HepG2 (cell line): ENCODE measurements around the gene VPS54. TPM values are rescaled to one million over a fixed set of nuclear protein-coding genes. Genes with fewer than 3 reads are reported as not detected.

ENCODE experiments used
- ARID2 ChIP-seq: sonication (generic); formaldehyde crosslinking; IDR thresholded peaks from 2 replicates; pipeline ENCODE4 v1.8.1; 2022; ENCODE audit warnings: mild to moderate bottlenecking, missing genetic modification reagents, borderline replicate concordance
- BORCS8-MEF2B ChIP-seq: sonication (generic); formaldehyde crosslinking; IDR thresholded peaks from 2 replicates; pipeline ENCODE4 v1.8.0; 2022; ENCODE audit warnings: mild to moderate bottlenecking, missing genetic modification reagents
- FOXC1 ChIP-seq: sonication (generic); formaldehyde crosslinking; IDR thresholded peaks from 2 replicates; pipeline ENCODE4 v1.8.0; 2022; ENCODE audit warnings: mild to moderate bottlenecking, missing genetic modification reagents, borderline replicate concordance
- FOXJ3 ChIP-seq: sonication (generic); formaldehyde crosslinking; IDR thresholded peaks from 2 replicates; pipeline ENCODE4 v1.4.0; 2020; ENCODE audit warnings: missing genetic modification reagents, mild to moderate bottlenecking, borderline replicate concordance
- HNF4A ChIP-seq: sonication (generic); formaldehyde crosslinking; IDR thresholded peaks from 2 replicates; pipeline ENCODE4 v1.4.0; 2020; ENCODE audit warnings: missing genetic modification reagents
- IRX3 ChIP-seq: sonication (generic); formaldehyde crosslinking; IDR thresholded peaks from 2 replicates; pipeline ENCODE4 v1.8.1; 2023; ENCODE audit warnings: mild to moderate bottlenecking, low read depth, missing genetic modification reagents, borderline replicate concordance
- KMT2A ChIP-seq: sonication (generic); formaldehyde crosslinking; IDR thresholded peaks from 2 replicates; pipeline ENCODE4 v1.4.0; 2020; ENCODE audit warnings: missing genetic modification reagents
- MEIS2 ChIP-seq: sonication (generic); formaldehyde crosslinking; IDR thresholded peaks from 2 replicates; pipeline ENCODE4 v1.9.0; 2021; ENCODE audit warnings: mild to moderate bottlenecking, missing genetic modification reagents
- NFATC3 ChIP-seq: sonication (generic); formaldehyde crosslinking; IDR thresholded peaks from 2 replicates; pipeline ENCODE4 v1.5.1; 2020; ENCODE audit warnings: mild to moderate bottlenecking, missing genetic modification reagents
- NFE2L1 ChIP-seq: sonication (generic); formaldehyde crosslinking; IDR thresholded peaks from 2 replicates; pipeline ENCODE4 v1.4.0; 2020; ENCODE audit warnings: missing genetic modification reagents, mild to moderate bottlenecking, borderline replicate concordance
- NR2F1 ChIP-seq, 2 experiments: fragments of 450-650 bp in 1 of 2; formaldehyde crosslinking in 1 of 2; IDR thresholded peaks; 2 replicates each; pipeline versions ENCODE4 v1.5.0 to v1.6.1; 2016 to 2020; ENCODE audit warnings: mild to moderate bottlenecking in 1 of 2, missing compliant biosample characterization in 1 of 2, missing genetic modification reagents in 1 of 2, moderate library complexity in 1 of 2
- PPARG ChIP-seq: conservative IDR thresholded peaks from 2 replicates; pipeline ENCODE4 v1.6.1; 2016; ENCODE audit warnings: missing biosample characterization, missing genetic modification reagents
- SP5 ChIP-seq: IDR thresholded peaks from 2 replicates; pipeline ENCODE4 v1.6.1; 2016; ENCODE audit warnings: low read depth, borderline replicate concordance
- TBX2 ChIP-seq: sonication (generic); formaldehyde crosslinking; IDR thresholded peaks from 2 replicates; pipeline ENCODE4 v1.5.0; 2020; ENCODE audit warnings: missing genetic modification reagents, mild to moderate bottlenecking, borderline replicate concordance
- U2AF2 ChIP-seq: fragments of 200-400 bp; formaldehyde crosslinking; IDR thresholded peaks from 2 replicates; pipeline ENCODE4 v1.6.1; 2017; ENCODE audit warnings: low read depth, mild to moderate bottlenecking, low read length
- ZBTB7B ChIP-seq: sonication (generic); formaldehyde crosslinking; IDR thresholded peaks from 2 replicates; pipeline ENCODE4 v1.4.0; 2020; ENCODE audit warnings: missing genetic modification reagents
- ZFP90 ChIP-seq: sonication (generic); formaldehyde crosslinking; IDR thresholded peaks from 2 replicates; pipeline ENCODE4 v1.8.0; 2022; ENCODE audit warnings: missing genetic modification reagents, mild to moderate bottlenecking, inconsistent platforms, borderline replicate concordance
- ZFP91 ChIP-seq: sonication (generic); formaldehyde crosslinking; IDR thresholded peaks from 2 replicates; pipeline ENCODE4 v1.9.0; 2022; ENCODE audit warnings: missing genetic modification reagents, mild to moderate bottlenecking, borderline replicate concordance
- ZKSCAN5 ChIP-seq: sonication (generic); formaldehyde crosslinking; IDR thresholded peaks from 2 replicates; pipeline ENCODE4 v1.5.1; 2020; ENCODE audit warnings: mild to moderate bottlenecking, missing genetic modification reagents
- ZNF224 ChIP-seq: sonication (generic); formaldehyde crosslinking; IDR thresholded peaks from 2 replicates; pipeline ENCODE4 v1.5.0; 2020; ENCODE audit warnings: mild to moderate bottlenecking, missing genetic modification reagents
- ZNF264 ChIP-seq: sonication (generic); formaldehyde crosslinking; IDR thresholded peaks from 2 replicates; pipeline ENCODE4 v1.4.0; 2020; ENCODE audit warnings: missing genetic modification reagents
- ZNF367 ChIP-seq: sonication (generic); formaldehyde crosslinking; IDR thresholded peaks from 2 replicates; pipeline ENCODE4 v1.4.0; 2020; ENCODE audit warnings: missing genetic modification reagents, borderline replicate concordance
- ZNF652 ChIP-seq: IDR thresholded peaks from 2 replicates; pipeline ENCODE4 v1.6.1; 2016; ENCODE audit warnings: low read depth, borderline replicate concordance
- ZNF800 ChIP-seq: sonication (generic); formaldehyde crosslinking; IDR thresholded peaks from 2 replicates; pipeline ENCODE4 v1.4.0; 2020; ENCODE audit warnings: missing genetic modification reagents
- polyA plus RNA-seq, 8 experiments: library from polyadenylated mRNA; depleted of rRNA in 3 of 8; stranded (reverse) in 7 of 8; unstranded in 1 of 8; fragments of >200 nt; fragmentation: Illumina TruSeq in 4 of 8; extraction: Trizol in 4 of 8; gene quantifications; 2 replicates each; pipeline versions ENCODE4 v1.2.1 to v1.2.3, GENCODE V29; 2011 to 2016; ENCODE audit warnings: low read depth in 4 of 8, missing spikeins in 1 of 8, mixed read lengths in 1 of 8; ENCODE audit not compliant: insufficient read depth in 1 of 8
- total RNA-seq, 5 experiments: library from RNA; depleted of rRNA; stranded (reverse); fragments of >200 nt; fragmentation: Illumina TruSeq; extraction: Trizol; gene quantifications; 2 replicates each; pipeline ENCODE4 v1.2.3, GENCODE V29; 2016; ENCODE audit warnings: low read depth in 1 of 5
- TF ChIP-seq, protein P1 (sequence below): sonication (generic); formaldehyde crosslinking; IDR thresholded peaks from 2 replicates; pipeline ENCODE4 v1.5.0; 2020; ENCODE audit warnings: missing genetic modification reagents, mild to moderate bottlenecking, borderline replicate concordance

Gene VPS54
- total and polyA plus RNA-seq, 2 of the 13 experiments (the other 11 are each of a cell fraction or from before 2014, with no cell fraction given): 64.7 to 77.5 TPM

GRCh38 chr2:64049633-64050220 is 30.5 kb upstream of the VPS54 start (continued):
- TF ChIP-seq ZNF800 (0 out of 2 replicates have a peak, but pooled peaks have one; percentile 40), FOXJ3 (CRISPR knock-in tag) (0 out of 2 replicates have a peak, but pooled peaks have one; percentile 15), ZNF652 (CRISPR knock-in tag) (no peak), NFE2L1 (CRISPR knock-in tag) (no peak), ZBTB7B (CRISPR knock-in tag) (0 out of 2 replicates have a peak, but pooled peaks have one; percentile 24), ARID2 (CRISPR knock-in tag) (no peak), BORCS8-MEF2B (0 out of 2 replicates have a peak, but pooled peaks have one; percentile 44), ZFP90 (CRISPR knock-in tag) (no peak), ZNF367 (CRISPR knock-in tag) (no peak), SP5 (no peak), ZNF264 (CRISPR knock-in tag) (no peak), U2AF2 (no peak), TBX2 (CRISPR knock-in tag) (peak; percentile 62; the same call in 1 of the 2 replicates), HNF4A (CRISPR knock-in tag) (0 out of 2 replicates have a peak, but pooled peaks have one; percentile 34), MEIS2 (no peak), PPARG (CRISPR knock-in tag) (peak; percentile 71), NFATC3 (CRISPR knock-in tag) (no peak), KMT2A (CRISPR knock-in tag) (no peak), ZFP91 (no peak), ZNF224 (0 out of 2 replicates have a peak, but pooled peaks have one; percentile 52), NR2F1 (CRISPR knock-in tag; IDR thresholded peaks at IDR 0.05) (no peak), ZKSCAN5 (CRISPR knock-in tag) (no peak), FOXC1 (CRISPR knock-in tag) (no peak), IRX3 (CRISPR knock-in tag) (no peak)
- TF ChIP-seq, protein P1, sequence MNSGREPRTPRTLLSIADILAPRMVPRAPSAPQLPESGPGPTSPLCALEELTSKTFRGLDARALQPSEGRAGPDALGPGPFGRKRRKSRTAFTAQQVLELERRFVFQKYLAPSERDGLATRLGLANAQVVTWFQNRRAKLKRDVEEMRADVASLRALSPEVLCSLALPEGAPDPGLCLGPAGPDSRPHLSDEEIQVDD (CRISPR knock-in tag): no peak
